ENCODE measurements around the gene NSA2.
A peak's percentile ranks its signal among the peaks of the same experiment; 100 is the strongest.
"Not testable (repeated sequence)": the region's sequence is repeated elsewhere in the genome, so short reads cannot be mapped to it uniquely, and the experiment has no call there.

NSA2 gene

DNA sequence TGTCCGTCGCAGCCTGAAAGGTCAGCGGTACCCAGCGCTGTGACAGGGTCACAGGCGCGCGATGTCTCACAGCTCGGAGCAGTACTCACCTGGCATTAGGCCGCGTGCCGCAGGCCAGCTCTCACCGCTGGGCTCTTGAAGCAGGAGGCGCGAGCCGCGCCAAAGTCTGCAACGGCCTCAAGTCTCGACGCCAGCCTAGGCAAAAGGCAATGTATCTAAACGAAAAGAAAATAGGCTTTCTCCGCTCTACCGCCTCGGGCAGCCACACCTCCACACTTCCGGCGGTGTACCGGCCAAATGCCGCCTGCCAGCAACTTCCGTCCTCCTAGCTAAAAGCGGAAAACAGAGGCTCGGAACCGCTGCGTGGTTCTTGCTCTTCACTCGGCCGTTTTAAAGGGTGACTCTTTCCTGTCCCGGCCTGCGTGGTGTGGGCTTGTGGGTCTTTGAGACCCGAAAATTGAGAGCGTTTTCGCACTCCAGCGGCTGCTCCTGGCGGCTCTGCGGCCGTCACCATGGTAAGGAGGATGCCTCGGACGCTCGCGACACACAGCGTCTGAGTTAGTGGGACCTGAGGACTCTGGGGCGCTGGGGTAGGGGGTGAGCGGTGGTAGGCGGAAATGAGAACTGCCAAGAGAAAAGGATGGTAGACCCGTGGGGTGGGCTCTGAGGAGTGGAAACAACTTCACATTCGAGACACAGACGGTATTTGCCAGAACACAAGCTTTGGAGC lies at the start of gene NSA2, which contains the start of gene GFM2:
Gene NSA2, plus strand, starts transcription at position 401 of the 730 bp plus-strand sequence. Its CDS starts 112 bp downstream, at position 513.
Gene GFM2, minus strand, starts transcription at position 269 of the 730 bp plus-strand sequence. CDS start 3,375 bp downstream, outside the sequence.
- DNase-seq: peak; percentile 90 to 94

DNA sequence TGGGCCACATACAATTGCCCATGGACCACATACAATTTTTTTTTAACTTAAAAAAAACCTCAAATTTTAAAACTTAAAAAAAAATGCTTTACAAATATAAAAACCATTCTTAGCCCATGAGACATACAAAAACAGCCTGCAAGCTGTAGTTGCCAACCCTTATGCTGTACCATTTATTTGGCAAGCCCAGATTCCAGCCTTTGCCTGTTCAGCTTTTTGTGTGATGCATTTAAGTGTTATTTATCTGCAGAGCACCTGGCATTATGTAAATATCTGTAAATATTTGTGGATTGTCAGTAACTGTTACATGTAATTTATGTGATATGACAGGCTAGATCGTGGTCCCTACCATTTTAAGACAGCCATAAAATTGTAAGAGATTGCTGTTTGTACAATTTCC lies 49.5 kb upstream of the NSA2 start:
- no peak for DNase-seq

DNA sequence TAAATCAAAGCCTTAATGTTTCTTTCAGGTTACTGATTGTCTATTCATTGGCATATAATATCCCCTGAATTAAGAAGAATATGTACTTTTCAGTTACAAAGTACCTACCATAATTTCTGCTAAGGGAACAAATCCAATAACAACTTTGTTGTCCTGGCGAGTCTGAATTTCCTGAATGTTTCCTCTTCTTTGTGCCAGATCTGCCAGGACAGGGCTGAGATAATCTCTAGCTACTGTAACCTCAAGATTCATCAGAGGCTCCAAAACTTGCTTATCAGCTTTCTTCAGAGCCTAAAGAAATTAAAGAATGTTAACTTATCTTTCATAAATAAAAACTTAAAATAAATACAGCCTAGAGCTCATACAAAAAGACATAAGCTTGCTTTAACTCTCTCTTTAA lies 44.8 kb upstream of the NSA2 start:
- no peak for DNase-seq

DNA sequence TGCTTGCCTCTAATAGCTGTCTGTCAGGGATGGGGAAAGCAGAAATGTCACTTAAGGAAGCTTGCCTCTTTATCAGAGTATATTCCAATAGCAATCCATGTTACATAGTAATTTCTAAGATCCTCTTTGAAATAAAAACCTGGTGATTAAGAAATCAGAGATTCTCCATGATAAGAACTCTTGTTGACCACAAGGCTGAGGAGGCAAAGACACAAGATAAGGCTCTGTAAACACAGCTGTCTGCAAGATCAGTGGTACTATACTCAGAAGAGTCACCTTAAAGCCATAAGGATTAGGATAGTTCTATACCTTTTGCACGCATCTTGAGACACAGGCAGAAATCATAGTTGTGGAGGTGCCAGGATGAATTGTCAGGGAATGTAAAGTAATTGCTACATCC lies 41.7 kb upstream of the NSA2 start:
- DNase-seq: no peak

DNA sequence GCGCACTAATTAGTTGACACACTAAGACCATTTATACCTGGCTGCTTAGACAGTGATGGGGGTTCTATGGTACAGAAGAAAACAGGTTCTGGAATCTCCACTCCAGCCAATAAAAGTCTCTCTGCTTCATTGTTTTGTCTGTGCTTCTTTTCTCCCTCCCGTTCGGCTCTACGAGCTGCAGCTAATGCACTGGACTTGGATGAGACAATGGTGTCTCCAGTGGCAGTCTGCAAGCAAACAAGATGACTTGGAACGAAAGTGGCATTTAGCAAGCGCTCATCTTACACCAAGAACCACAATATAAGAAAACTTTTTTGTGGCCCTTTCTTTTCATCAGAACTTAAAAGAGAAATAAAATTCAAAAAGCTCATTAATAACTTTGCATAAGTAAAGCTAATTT lies 30.3 kb upstream of the NSA2 start:
- no peak for DNase-seq

DNA sequence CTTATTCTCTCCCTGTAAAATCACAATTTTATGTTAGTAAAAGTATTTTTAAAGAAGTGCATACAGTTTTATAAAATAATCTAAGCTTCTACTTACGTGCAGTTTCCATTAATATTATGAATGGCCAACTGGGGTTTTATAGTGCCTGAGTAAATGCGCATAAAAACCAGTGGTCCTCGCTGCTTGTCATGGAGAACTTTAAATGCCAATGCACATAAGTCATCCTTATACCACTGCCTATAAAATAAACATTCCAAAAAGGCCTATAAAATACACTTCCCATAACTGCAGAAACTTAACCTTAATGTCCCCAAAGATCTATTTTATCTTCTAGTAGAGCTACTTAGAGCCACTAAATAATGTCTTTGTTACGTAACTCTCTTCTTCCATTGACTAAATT lies 28.6 kb upstream of the NSA2 start:
- no peak for DNase-seq

DNA sequence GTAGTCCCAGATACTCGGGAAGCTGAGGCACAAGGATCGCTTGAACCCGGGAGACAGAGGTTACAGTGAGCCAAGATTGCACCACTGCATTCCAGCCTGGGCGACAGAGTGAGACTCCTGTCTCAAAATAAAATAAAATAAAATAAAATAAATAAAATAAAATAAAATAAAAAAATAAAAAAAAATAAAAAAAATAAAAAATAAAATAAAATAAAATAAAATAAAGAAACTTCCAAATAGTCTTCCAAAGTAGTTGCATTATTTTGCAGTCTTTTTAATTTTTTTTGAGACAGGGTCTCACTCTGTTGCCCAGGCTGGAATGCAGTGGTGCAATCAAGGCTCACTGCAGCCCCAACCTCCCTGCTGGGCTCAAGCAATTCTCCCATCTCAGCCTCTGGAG lies 18.3 kb upstream of the NSA2 start:
- DNase-seq: not testable (repeated sequence)

DNA sequence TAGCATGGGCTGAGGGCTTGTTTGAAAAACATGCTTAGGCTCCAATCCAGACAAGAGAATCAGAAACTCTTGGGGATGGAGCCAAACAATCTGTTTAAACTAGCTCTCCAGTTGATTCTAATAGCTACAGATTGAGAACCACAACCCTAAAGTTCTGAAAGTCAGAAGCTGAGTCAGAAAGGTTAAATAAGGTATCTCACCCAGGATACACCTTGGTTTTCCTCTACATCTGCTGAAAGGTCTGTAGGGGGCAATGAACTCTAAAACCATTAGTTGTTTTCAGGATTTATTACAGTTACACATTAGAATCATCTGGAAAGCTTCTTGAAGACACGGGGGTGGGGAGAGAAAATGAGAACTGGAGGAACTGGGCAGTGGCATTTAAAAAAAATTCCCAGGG lies 5.8 kb upstream of the NSA2 start:
- DNase-seq: no peak

DNA sequence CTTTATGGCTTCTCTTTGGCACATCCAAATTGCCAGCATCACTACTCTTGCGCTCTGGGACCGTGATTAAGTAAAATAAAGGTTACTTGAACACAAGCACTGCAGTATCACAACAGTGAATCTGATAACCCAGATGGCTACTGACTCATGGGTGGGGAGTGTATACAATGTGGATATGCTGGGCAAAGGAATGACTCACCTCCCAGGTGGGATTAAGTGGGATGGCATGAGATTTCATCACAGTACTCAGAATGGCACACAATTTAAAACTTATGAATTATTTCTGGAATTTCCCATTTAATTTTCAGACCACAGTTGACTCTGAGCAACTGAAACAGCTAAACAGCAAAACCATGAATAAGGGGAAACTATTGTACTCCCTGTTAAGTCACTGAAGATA lies 4.5 kb upstream of the NSA2 start:
- DNase-seq: no peak

DNA sequence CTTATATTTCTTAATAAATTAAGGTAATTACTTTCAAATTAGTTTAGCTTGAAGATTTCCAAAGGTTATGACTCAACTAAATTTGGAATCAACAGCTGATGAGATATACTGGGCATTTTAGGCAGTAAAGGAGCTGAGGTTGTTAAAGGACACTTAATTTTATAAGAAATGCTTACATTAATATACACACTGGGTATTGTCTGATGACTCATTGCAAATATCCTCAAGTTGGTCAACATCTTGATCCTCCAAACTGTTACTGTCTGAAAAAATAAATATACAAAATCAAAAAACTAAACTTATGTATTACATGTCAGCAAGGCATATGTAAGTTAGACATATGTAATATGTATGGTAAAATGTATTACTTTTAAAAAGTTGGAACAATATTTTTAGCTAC lies 3.5 kb upstream of the NSA2 start:
- no peak for DNase-seq

DNA sequence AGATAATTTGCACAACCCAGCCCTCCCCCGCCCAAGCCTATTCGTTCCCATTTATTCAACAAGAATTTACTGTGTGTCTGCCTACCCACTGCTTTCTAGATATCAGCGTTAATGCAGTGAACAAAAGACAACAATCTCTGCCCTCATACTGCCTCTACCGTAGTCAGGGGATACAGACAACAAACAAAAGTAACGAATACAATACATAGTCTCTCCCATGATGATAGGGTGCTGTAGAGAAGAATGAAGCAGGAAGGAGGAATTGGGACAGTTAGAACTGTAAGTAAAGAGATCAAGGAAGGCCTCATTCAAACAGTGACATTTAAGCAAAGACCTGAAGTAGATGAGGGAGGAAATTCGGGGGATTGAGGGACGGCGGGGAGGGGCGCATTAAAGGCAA lies 1.8 kb upstream of the NSA2 start:
- DNase-seq: no peak

DNA sequence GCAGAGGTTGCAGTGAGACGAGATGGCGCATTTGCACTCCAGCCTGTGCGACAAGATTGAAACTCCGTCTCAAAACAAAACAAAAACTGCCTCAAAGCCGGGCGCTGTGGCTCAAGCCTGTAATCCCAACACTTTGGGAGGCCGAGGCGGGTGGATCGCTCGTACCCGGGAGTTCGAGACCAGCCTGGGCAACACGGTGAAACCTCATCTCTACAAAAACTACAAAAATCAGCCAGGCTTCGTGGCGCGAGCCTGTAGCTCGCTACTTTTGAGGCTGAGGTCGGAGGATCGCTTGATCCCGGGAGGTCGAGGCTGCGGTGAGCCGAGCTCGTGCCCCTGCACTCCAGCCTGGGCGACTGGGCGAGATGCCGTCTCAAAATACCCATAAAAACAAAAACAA lies 1.1 kb upstream of the NSA2 start:
- no peak for DNase-seq

DNA sequence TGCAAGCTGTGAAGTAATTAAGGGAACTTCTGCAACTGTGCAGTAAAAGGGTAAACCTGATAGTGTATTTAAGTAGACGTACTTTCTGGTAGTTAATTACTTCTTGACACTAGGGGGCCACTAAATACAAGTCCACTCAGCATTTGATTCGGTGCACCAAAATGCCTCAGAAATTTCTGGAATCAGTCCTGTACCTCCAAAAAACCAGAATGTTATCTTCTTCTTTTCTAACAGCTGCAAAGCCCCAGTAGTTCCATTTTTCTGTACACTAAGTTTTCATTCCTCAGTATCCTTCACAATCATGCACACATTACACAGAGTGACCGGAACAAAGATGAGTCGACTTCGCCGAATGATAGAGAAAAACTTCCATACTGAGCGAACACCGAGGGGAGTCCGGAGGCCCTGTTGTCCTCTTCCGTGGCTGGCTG lies 616 bp upstream of the NSA2 start:
- DNase-seq: peak in 1 of 2 donors; percentile 53

DNA sequence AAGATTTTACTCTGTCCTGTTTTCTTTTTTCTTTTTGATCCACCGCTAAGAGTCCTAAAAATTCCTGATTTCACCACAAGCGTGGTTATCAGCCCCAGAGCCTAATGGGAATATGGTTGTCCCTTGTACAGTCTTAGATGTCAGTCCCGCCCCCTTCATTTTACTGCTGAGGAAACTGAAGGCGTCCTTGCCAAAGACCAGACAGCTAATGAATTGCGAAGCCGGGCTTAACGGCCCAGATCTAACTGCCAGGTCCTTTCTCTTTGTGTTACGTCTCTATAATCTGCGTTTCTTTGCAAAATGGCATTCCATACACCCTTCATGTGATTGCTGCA lies 497 bp downstream of the NSA2 start:
- DNase-seq: peak in 1 of 2 donors; percentile 31

DNA sequence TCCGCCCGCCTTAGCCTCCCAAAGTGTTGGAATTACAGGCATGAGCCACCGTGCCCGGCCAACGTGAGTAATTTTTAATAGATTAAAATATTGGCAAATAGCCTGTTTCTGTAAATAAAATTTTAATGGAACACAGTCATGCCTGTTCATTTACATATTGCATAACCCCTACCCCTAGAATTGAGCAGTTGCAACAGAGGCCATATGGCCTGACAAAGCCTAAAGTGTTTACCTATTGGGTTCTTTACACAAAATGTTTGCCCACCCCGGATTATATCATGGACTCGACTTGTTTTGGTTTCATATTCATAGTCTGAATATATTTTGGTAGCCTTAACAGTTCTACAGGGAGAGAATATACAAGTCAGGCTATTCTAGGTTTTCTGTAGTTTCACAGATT lies 5.3 kb downstream of the NSA2 start:
- DNase-seq: no peak

DNA sequence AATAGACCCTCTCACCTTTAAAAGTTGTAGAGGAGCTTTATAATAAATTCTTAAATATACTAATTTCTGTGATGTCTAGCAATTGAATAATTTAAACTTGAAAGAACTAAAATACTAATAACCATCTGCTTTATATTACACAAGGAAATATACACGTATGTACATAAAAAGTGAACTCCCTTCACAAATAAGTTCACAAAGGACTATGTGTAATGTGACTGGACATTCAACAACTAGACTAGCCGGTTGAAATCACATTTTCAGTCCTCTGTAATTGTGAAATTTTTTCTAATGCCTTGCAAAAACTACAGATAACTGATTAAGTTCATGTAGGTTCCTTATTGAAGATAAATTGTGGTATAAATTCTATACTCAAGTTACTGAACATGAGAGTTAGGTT lies 11.6 kb downstream of the NSA2 start:
- no peak for DNase-seq

DNA sequence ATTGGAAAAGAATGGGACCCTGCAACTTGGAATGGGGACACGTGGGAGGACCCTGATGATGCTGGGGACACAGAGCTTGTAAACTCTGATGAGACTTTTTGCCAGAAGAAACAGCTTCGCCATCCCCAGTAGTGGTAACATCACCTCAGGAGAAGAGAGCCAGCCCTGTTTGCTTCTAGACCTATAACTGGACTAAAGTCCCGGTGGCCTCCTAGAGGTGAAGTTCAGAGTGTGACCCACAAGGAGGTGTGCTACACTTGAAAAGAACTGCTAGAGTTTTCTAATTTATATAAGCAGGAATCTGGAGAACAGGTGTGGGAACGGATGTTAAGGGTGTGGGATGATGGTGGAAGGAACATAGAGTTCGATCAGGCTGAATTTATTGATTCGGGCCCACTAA lies 19.8 kb downstream of the NSA2 start:
- DNase-seq: no peak

DNA sequence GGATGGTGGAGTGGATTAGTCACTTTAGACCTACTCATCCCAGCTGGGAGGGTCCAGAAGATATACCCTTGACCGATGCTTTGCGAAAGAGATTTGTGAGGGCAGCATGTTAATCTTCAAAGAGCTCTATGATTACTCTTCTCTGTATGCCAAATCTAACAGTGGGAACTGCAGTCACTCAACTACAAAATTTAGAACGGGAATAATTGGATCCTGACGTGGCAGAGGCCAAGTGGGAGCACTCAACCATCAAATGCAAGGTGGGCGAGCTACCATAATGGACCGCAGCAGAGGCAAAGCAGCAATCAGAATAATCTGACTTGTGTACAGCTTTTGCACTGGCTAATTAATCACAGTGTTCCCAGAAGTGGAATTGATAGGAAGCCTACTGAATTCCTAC lies 20.4 kb downstream of the NSA2 start:
- DNase-seq: no peak

DNA sequence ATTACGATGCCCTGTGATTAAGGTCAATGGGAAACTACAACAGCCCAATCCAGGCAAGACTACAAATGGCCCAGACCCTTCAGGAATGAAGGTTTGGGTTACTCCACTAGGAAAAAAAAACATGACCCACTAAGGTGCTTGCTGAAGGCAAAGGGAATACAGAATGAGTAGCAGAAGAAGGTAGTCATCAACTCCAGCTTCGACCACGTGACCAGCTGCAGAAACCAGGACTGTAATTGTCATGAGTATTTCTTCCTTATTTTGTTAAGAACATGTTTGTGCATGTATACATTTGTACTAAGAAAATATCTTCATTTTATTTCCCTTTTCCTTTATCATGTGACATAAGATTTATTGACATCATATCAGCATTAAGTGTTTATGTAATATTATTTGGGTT lies 24.6 kb downstream of the NSA2 start:
- DNase-seq: not testable (repeated sequence)

DNA sequence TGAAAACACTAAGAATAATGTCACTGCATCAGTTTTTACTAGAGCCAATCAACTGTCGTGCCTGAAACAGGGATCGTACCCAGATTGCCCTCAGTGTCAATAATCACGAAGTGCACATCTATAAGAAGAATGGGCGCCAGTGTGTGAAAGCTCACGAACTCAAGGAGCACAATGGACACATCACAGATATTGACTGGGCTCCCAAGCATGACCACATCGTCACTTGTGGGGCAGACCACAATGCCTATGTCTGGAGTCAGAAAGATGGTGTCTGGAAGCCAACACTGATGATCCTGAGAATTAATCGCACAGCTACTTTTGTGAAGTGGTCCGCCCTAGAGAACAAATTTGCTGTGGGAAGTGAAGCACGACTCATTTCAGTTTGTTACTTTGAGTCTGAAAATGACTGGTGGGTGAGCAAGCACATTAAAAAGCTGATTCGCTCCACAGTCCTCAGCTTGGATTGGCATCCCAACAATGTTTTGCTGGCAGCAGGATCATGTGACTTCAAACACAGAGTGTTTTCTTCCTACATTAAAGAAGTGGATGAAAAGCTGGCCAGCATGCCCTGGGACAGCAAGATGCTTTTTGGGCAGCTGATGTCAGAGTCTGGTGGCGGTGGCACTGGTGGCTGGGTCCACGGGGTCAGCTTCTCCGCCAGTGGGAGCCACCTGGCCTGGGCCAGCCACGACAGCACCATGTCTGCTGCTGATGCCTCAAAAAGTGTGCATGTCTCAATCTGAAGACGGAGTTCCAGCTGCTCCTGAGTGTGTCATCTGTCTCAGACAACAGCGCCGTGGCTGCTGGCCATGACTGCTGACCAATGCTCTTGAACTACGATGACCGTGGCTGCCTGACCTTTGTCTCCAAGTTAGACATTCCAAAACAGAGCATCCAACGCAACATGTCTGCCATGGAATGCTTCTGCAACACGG lies 32.2 kb downstream of the NSA2 start:
- DNase-seq: no peak

DNA sequence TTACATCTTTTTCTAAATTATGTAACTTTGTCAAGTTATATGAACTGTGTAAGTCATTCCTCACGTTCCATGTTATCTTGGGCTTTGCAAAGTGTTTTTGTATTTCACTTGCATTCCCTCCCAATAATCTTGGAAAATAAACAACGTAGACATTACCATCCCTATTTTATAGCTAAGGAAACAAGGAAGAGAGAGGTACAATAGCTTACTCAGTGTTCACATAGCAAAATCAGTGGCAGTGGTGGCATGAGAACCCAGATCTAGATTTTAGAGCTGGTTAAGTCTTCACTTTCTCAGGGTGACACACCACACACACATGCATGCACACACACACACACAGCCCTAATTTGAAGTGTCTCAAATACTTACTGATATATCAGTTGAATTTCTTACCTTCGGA lies 34.1 kb downstream of the NSA2 start:
- no peak for DNase-seq

DNA sequence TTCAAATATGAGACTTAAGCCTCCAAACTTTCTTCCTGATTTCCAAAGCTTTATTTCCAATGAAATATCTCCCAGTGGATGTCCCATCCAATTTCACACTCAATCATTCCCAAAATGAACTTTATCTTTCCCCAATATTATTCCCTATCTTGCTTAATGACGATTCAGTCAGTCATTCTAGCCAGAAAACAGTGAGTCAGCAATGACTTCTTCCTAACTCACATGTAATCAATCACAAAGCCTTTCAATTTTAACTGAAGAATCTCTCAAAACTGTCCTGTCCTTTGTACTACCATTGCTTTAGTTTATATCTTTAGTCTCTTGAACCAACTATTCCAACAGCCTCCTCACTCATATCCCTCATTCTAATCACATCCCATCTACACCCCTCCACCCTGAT lies 34.9 kb downstream of the NSA2 start:
- DNase-seq: no peak

DNA sequence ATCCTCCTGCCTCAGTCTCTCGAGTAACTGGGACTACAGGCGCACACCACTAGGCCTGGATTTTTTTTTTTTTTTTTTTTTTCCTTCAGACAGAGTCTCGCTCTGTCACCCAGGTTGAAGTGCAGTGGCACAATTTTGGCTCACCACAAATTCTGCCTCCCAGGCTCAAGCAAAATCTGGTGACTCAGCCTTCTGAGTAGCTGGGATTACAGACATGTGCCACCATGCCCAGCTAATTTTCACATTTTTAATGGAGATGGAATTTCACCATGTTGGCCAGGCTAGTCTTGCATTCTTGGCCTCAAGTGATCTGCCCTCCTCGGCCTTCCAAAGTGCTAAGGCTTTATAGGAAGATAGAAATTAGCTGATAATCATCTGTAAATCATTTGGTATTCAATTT lies 43.9 kb downstream of the NSA2 start:
- no peak for DNase-seq

DNA sequence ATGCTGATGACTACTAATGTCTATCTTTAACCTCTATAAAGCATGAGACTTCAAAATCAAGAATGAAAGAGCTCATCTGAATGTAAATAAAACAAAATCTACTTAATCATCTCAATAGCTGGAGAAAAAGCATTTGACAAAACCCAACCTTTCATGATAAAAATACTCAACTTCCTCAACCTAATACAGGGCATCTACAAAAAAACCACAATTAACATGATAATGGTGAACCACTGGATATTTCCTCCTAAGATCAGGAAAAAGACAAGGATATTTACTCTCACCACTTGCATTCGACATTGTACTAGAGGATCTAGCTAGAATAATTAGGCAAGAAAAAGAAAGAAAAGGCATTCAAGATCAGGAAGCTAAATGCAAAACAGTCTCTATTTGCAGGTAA lies 49.8 kb downstream of the NSA2 start:
- DNase-seq: no peak
